Hindlimb muscle (tissue), 1 donor: Measurements from ENCODE around the gene SRRM4. TPM values are rescaled to one million over a fixed set of nuclear protein-coding genes. Genes with fewer than 3 reads are reported as not detected.

ENCODE experiments used
- DNase-seq: peaks from one replicate; pipeline ENCODE4 v3.0.0-alpha.2; 2013
- polyA plus RNA-seq: library from polyadenylated mRNA; unstranded; fragments of 120-200 nt; gene quantifications from one replicate; pipeline ENCODE4 v1.2.1, GENCODE V29; 2013; ENCODE audit not compliant: insufficient read length

SRRM4 gene
- polyA plus RNA-seq, 1 donor = 0.31 TPM

- no peak for DNase-seq
These were observed 140.7 kb downstream of the SRRM4 start for GRCh38 chr12:119122047-119122446.

GRCh38 chr12:119122751-119123150 is 141.4 kb downstream of the SRRM4 start:
- no peak for DNase-seq

- DNase-seq = no peak
These were observed 147.2 kb downstream of the SRRM4 start for GRCh38 chr12:119128527-119128926.

GRCh38 chr12:119129827-119130434 is 148.6 kb downstream of the SRRM4 start:
- DNase-seq = no peak

GRCh38 chr12:119130523-119130922 is 149.2 kb downstream of the SRRM4 start:
- no peak for DNase-seq

GRCh38 chr12:119134284-119135072 is 153.1 kb downstream of the SRRM4 start:
- DNase-seq = no peak

- DNase-seq = no peak
These were observed 155.6 kb downstream of the SRRM4 start for GRCh38 chr12:119136811-119137410.

GRCh38 chr12:119139448-119139847 is 158.1 kb downstream of the SRRM4 start:
- no peak for DNase-seq

- no peak for DNase-seq
These were observed 164.0 kb downstream of the SRRM4 start for GRCh38 chr12:119145367-119145766.

GRCh38 chr12:119147847-119148448 is 166.6 kb downstream of the SRRM4 start:
- no peak for DNase-seq

- no peak for DNase-seq
These were observed 167.9 kb downstream of the SRRM4 start for GRCh38 chr12:119149270-119149669.

GRCh38 chr12:119151445-119152026 is 170.2 kb downstream of the SRRM4 start:
- DNase-seq = no peak

GRCh38 chr12:119153477-119154434 is 172.4 kb downstream of the SRRM4 start:
- no peak for DNase-seq

GRCh38 chr12:119154435-119154818 is 173.1 kb downstream of the SRRM4 start:
- DNase-seq = no peak

GRCh38 chr12:119156401-119157044 is 175.2 kb downstream of the SRRM4 start:
- no peak for DNase-seq

GRCh38 chr12:119157528-119157927 is 176.2 kb downstream of the SRRM4 start:
- DNase-seq = no peak

- no peak for DNase-seq
These were observed 176.6 kb downstream of the SRRM4 start for GRCh38 chr12:119157978-119158377.

- no peak for DNase-seq
These were observed 177.1 kb downstream of the SRRM4 start for GRCh38 chr12:119158402-119158801.

GRCh38 chr12:119159844-119160243 is 178.5 kb downstream of the SRRM4 start:
- no peak for DNase-seq

- DNase-seq = no peak
These were observed 186.6 kb downstream of the SRRM4 start for GRCh38 chr12:119167902-119168301.

- DNase-seq = no peak
These were observed 187.4 kb downstream of the SRRM4 start for GRCh38 chr12:119168721-119169120.
